GM23338 (cell line): ENCODE measurements around the gene KNTC1. TPM values are rescaled to one million over a fixed set of nuclear protein-coding genes. Genes with fewer than 3 reads are reported as not detected.

ENCODE experiments used
- ATAC-seq: fragments of 200-7000 bp; cut with Tn5 transposase; 3 replicates; pipeline ENCODE4 v1.9.1; 2020
- DNase-seq: peaks from one replicate; pipeline ENCODE4 v3.0.0-alpha.2; 2015; ENCODE audit warnings: low spot score
- H2AFZ ChIP-seq: fragments of 200-600 bp; sonication (generic); 2 replicates; pipeline ENCODE4 v1.8.0; 2016; ENCODE audit warnings: antibody characterized with exemption, mild to moderate bottlenecking, moderate library complexity
- H3F3A ChIP-seq: fragments of 200-600 bp; sonication (generic); replicated peaks from 2 replicates; pipeline ENCODE4 v1.8.0; 2017; ENCODE audit warnings: antibody characterized with exemption, mixed run types, low read depth
- H3K27ac ChIP-seq: fragments of 200-600 bp; sonication (generic); 2 replicates; pipeline ENCODE4 v1.6.1; 2016; ENCODE audit warnings: low read depth
- H3K27me3 ChIP-seq: fragments of 200-600 bp; sonication (generic); 2 replicates; pipeline ENCODE4 v1.8.0; 2016; ENCODE audit warnings: mild to moderate bottlenecking, mixed run types, moderate library complexity; ENCODE audit not compliant: insufficient read depth
- H3K36me3 ChIP-seq: fragments of 200-600 bp; sonication (generic); 2 replicates; pipeline ENCODE4 v1.8.0; 2016; ENCODE audit warnings: mild to moderate bottlenecking; ENCODE audit not compliant: insufficient read depth
- H3K4me1 ChIP-seq: fragments of 200-600 bp; sonication (generic); 2 replicates; pipeline ENCODE4 v1.8.0; 2016; ENCODE audit warnings: mild to moderate bottlenecking, moderate library complexity; ENCODE audit not compliant: insufficient read depth
- H3K4me2 ChIP-seq: fragments of 200-600 bp; sonication (generic); 2 replicates; pipeline ENCODE4 v1.7.1; 2017; ENCODE audit warnings: mixed run types
- H3K4me3 ChIP-seq: fragments of 200-600 bp; sonication (generic); 2 replicates; pipeline ENCODE4 v1.6.1; 2016; ENCODE audit warnings: mixed run types
- H3K79me2 ChIP-seq: fragments of 200-600 bp; sonication (generic); replicated peaks from 2 replicates; pipeline ENCODE4 v1.8.0; 2017; ENCODE audit warnings: mild to moderate bottlenecking; ENCODE audit not compliant: insufficient read depth
- H3K9me2 ChIP-seq: fragments of 200-600 bp; sonication (generic); 2 replicates; pipeline ENCODE4 v1.8.0; 2017; ENCODE audit not compliant: insufficient read depth
- H4K20me1 ChIP-seq: fragments of 200-600 bp; sonication (generic); replicated peaks from 2 replicates; pipeline ENCODE4 v1.8.0; 2017; ENCODE audit warnings: mild to moderate bottlenecking; ENCODE audit not compliant: insufficient read depth
- H3K27ac Mint-ChIP-seq: 2 replicates; pipeline ENCODE4 v1.8.0; 2020; ENCODE audit warnings: inconsistent platforms, mild to moderate bottlenecking, moderate library complexity, mixed read lengths
- H3K27me3 Mint-ChIP-seq: 3 replicates; pipeline ENCODE4 v1.8.0; 2022; ENCODE audit warnings: low read depth, mild to moderate bottlenecking, moderate library complexity, mixed read lengths, inconsistent platforms; ENCODE audit not compliant: insufficient read depth, poor library complexity
- H3K36me3 Mint-ChIP-seq: 3 replicates; pipeline ENCODE4 v1.8.0; 2021; ENCODE audit warnings: low read depth, mild to moderate bottlenecking, inconsistent platforms, moderate library complexity, mixed read lengths
- H3K4me1 Mint-ChIP-seq: 3 replicates; pipeline ENCODE4 v1.8.0; 2020; ENCODE audit warnings: mild to moderate bottlenecking, inconsistent platforms, mixed read lengths
- H3K4me3 Mint-ChIP-seq: 3 replicates; pipeline ENCODE4 v1.8.0; 2021; ENCODE audit warnings: moderate library complexity, mild to moderate bottlenecking, inconsistent platforms, mixed read lengths
- H3K9me3 Mint-ChIP-seq: 3 replicates; pipeline ENCODE4 v1.8.0; 2020; ENCODE audit warnings: moderate library complexity, mild to moderate bottlenecking, inconsistent platforms, mixed read lengths
- CREB1 ChIP-seq: fragments of 250-450 bp; sonication (Bioruptor Pico); IDR thresholded peaks from 2 replicates; pipeline ENCODE4 v1.5.0; 2020; ENCODE audit warnings: low read depth, mild to moderate bottlenecking, moderate library complexity
- CTCF ChIP-seq, 2 experiments: fragments of 200-600 bp in 1 of 2; sonication (generic) in 1 of 2; conservative IDR thresholded peaks; 2 replicates each; pipeline versions ENCODE4 v1.5.1 to v1.6.1; 2016 to 2017; ENCODE audit warnings: antibody characterized with exemption in 2 of 2, low read depth in 2 of 2, mild to moderate bottlenecking in 2 of 2, moderate library complexity in 1 of 2
- ETS1 ChIP-seq: IDR thresholded peaks from 2 replicates; pipeline ENCODE4 v1.6.1; 2016; ENCODE audit warnings: antibody characterized with exemption
- EZH2 ChIP-seq: fragments of 200-600 bp; sonication (generic); IDR thresholded peaks from one replicate; pipeline ENCODE4 v1.8.0; 2017; ENCODE audit warnings: antibody characterized with exemption, mild to moderate bottlenecking, low read depth; ENCODE audit not compliant: unreplicated experiment
- EZH2phosphoT487 ChIP-seq: fragments of 200-600 bp; sonication (generic); IDR thresholded peaks from one replicate; pipeline ENCODE4 v1.8.1; 2018; ENCODE audit warnings: antibody characterized with exemption; ENCODE audit not compliant: unreplicated experiment
- JUNB ChIP-seq: IDR thresholded peaks from one replicate; pipeline ENCODE4 v1.6.1; 2016; ENCODE audit warnings: antibody characterized with exemption; ENCODE audit not compliant: unreplicated experiment
- NANOG ChIP-seq: IDR thresholded peaks from 2 replicates; pipeline ENCODE4 v1.6.1; 2016; ENCODE audit warnings: antibody characterized with exemption, borderline replicate concordance
- POLR2AphosphoS5 ChIP-seq: IDR thresholded peaks from 2 replicates; pipeline ENCODE4 v1.6.1; 2016; ENCODE audit warnings: antibody characterized with exemption, low read depth
- REST ChIP-seq: IDR thresholded peaks from one replicate; pipeline ENCODE4 v1.6.1; 2018; ENCODE audit warnings: antibody characterized with exemption; ENCODE audit not compliant: unreplicated experiment
- STAT1 ChIP-seq: IDR thresholded peaks from one replicate; pipeline ENCODE4 v1.6.1; 2016; ENCODE audit warnings: antibody characterized with exemption; ENCODE audit not compliant: unreplicated experiment
- ZNF114 ChIP-seq: fragments of 250-450 bp; sonication (Bioruptor Pico); IDR thresholded peaks from 2 replicates; pipeline ENCODE4 v1.5.0; 2020; ENCODE audit warnings: mild to moderate bottlenecking, moderate library complexity
- polyA plus RNA-seq: library from polyadenylated mRNA; unstranded; fragments of >200 nt; fragmentation: Nextera tagmentation; extraction: Ambion mirVana; gene quantifications from 2 replicates; pipeline ENCODE4 v1.2.1, GENCODE V29; 2016
- total RNA-seq: library from RNA; depleted of rRNA; stranded (reverse); fragments of >200 nt; shearing (Covaris generic); gene quantifications from 2 replicates; pipeline ENCODE4 v1.2.3, GENCODE V29; 2014

The KNTC1 gene
- total and polyA plus RNA-seq, 2 experiments from 2014 or later, result 55.2 to 98.0 TPM

GRCh38 chr12:122668268-122668667 is 141.2 kb downstream of the KNTC1 start (continued):
- TF ChIP-seq CREB1 (CRISPR knock-in tag) (no peak), STAT1 (no peak), NANOG (no peak), ETS1 (no peak), JUNB (no peak)

GRCh38 chr12:122669397-122670070 is 142.5 kb downstream of the KNTC1 start:
- no peaks in the 10 kb centered on the region for H3K36me3 ChIP-seq
- no peaks in the 10 kb centered on the region for H3K27me3 ChIP-seq
- H3K9me2 ChIP-seq, result no peaks in the 10 kb centered on the region
- H3K4me1 Mint-ChIP-seq, result peaks cover 6% of the 10 kb centered on the region
- no peak overlapping the region for H3K4me2 ChIP-seq
- no peak for TF ChIP-seq STAT1
- TF ChIP-seq EZH2, result no peak
- TF ChIP-seq JUNB, result no peak
- TF ChIP-seq NANOG, result no peak
- TF ChIP-seq POLR2AphosphoS5, result no peak
- no peaks in the 10 kb centered on the region for H3K36me3 Mint-ChIP-seq
- no peak overlapping the region for H3K27ac Mint-ChIP-seq
- no peak overlapping the region for H3K27ac ChIP-seq
- no peak overlapping the region for H2AFZ ChIP-seq
- H3K9me3 Mint-ChIP-seq, result no peaks in the 10 kb centered on the region
- no peak overlapping the region for H3K4me3 ChIP-seq
- H3K4me3 Mint-ChIP-seq, result no peak overlapping the region
- peaks cover 4% of the 10 kb centered on the region for H3K27me3 Mint-ChIP-seq
- ATAC-seq, result no peak
- peaks cover 7% of the 10 kb centered on the region; the same call in 1 of the 2 replicates for H3K4me1 ChIP-seq
- no peaks in the 10 kb centered on the region for H3F3A ChIP-seq
- H4K20me1 ChIP-seq, result no peaks in the 10 kb centered on the region; the same call in 1 of the 2 replicates
- no peaks in the 10 kb centered on the region for H3K79me2 ChIP-seq
- no peak for DNase-seq

- peak; percentile 18 for DNase-seq
- Mint-ChIP-seq H3K27ac (0 out of 2 replicates have a peak overlapping the region, but pooled peaks have one; percentile 5), H3K36me3 (peaks cover 4% of the 10 kb centered on the region; the same call in 1 of the 3 replicates), H3K4me1 (peaks cover 6% of the 10 kb centered on the region), H3K27me3 (peaks cover 10% of the 10 kb centered on the region), H3K9me3 (peaks cover 4% of the 10 kb centered on the region; the same call in 1 of the 3 replicates), H3K4me3 (no peak overlapping the region)
- Histone ChIP-seq H3K4me3 (no peak overlapping the region), H3F3A (no peaks in the 10 kb centered on the region), H3K36me3 (no peaks in the 10 kb centered on the region), H2AFZ (peak overlapping the region; percentile 90), H3K27me3 (no peaks in the 10 kb centered on the region), H3K4me1 (peaks cover 7% of the 10 kb centered on the region; the same call in 1 of the 2 replicates), H3K27ac (no peak overlapping the region), H3K79me2 (no peaks in the 10 kb centered on the region), H4K20me1 (no peaks in the 10 kb centered on the region), H3K4me2 (peak overlapping the region; percentile 45; the same call in 1 of the 2 replicates), H3K9me2 (no peaks in the 10 kb centered on the region)
- ATAC-seq, result peak; percentile 81
- TF ChIP-seq REST (no peak), CTCF (conservative IDR thresholded peaks at IDR 0.05; ENCODE audit: low read depth in 2 of 2) (no peak), EZH2 (no peak), NANOG (no peak), EZH2phosphoT487 (no peak), STAT1 (no peak), ZNF114 (CRISPR knock-in tag) (no peak), JUNB (no peak), ETS1 (no peak)
Measured at GRCh38 chr12:122672515-122672914, 145.5 kb downstream of the KNTC1 start.
